ENCODE results near the gene NFYC.
A peak's percentile ranks its signal among the peaks of the same experiment; 100 is the strongest.

NFYC gene

GRCh38 chr1:40742363-40743061, 51.0 kb downstream of the NFYC start:
- H3K79me1 ChIP-seq (replicated peaks; ENCODE audit: low read length, poor library complexity, severe bottlenecking) = peaks cover 45% of the 10 kb centered on the region
- no peak overlapping the region for H2BK5ac ChIP-seq (ENCODE audit: low read depth, low read length, poor library complexity, severe bottlenecking)
- H3K9ac ChIP-seq (ENCODE audit: low read length) = no peak overlapping the region
- H3K4me1 ChIP-seq (ENCODE audit: control insufficient read depth, insufficient read depth, low read depth, low read length) = no peaks in the 10 kb centered on the region
- H2BK12ac ChIP-seq (ENCODE audit: low read length in 2 of 2) = no peak overlapping the region
- H4K8ac ChIP-seq (ENCODE audit: low read length) = no peak overlapping the region
- peaks cover 8 to 53% of the 10 kb centered on the region in 2 experiments for H3K36me3 ChIP-seq (ENCODE audit: control insufficient read depth in 1 of 2, insufficient read depth in 2 of 2, low read depth in 1 of 2, low read length in 2 of 2)
- no peak overlapping the region for H3K4ac ChIP-seq (ENCODE audit: low read depth in 1 of 2, low read length in 2 of 2)
- no peaks in the 10 kb centered on the region for H3K9me3 ChIP-seq (ENCODE audit: control insufficient read depth, low read length)
- no peak overlapping the region for H4K91ac ChIP-seq (ENCODE audit: low read length)
- 84% methylated on average over 3 of the region's 3 CpGs for WGBS
- no peak overlapping the region for H2AFZ ChIP-seq (ENCODE audit: low read depth, low read length)
- H2BK120ac ChIP-seq (ENCODE audit: low read depth, low read length) = no peak overlapping the region
- no peak overlapping the region for H3K23ac ChIP-seq (ENCODE audit: low read length in 2 of 2)
- H3K14ac ChIP-seq (ENCODE audit: low read length in 2 of 2) = no peak overlapping the region
- H3K18ac ChIP-seq (ENCODE audit: low read depth in 1 of 2, low read length in 2 of 2) = no peak overlapping the region
- no peak overlapping the region for H3K27ac ChIP-seq (ENCODE audit: low read length, poor library complexity, severe bottlenecking)
- H3K4me2 ChIP-seq (ENCODE audit: low read length, poor library complexity, severe bottlenecking) = no peak overlapping the region
- H2AK5ac ChIP-seq (ENCODE audit: low read length, severe bottlenecking) = no peak overlapping the region
- H3K4me3 ChIP-seq (ENCODE audit: insufficient read depth in 1 of 2, low read depth in 1 of 2, low read length in 2 of 2) = no peak overlapping the region
- peak; percentile 27 for DNase-seq
- no peak overlapping the region for H2BK15ac ChIP-seq (ENCODE audit: low read depth, poor library complexity, severe bottlenecking)
- H3K27me3 ChIP-seq (ENCODE audit: control insufficient read depth in 1 of 2, insufficient read depth in 1 of 2, low read length in 2 of 2) = no peaks in the 10 kb centered on the region

GRCh38 chr1:40743452-40743851, 51.9 kb downstream of the NFYC start:
- Histone ChIP-seq H4K8ac (ENCODE audit: low read length) (no peak overlapping the region), H3K4me2 (ENCODE audit: low read length, poor library complexity, severe bottlenecking) (no peak overlapping the region), H2AK5ac (ENCODE audit: low read length, severe bottlenecking) (no peak overlapping the region), H3K4ac (ENCODE audit: low read depth in 1 of 2, low read length in 2 of 2) (no peak overlapping the region), H3K9me3 (ENCODE audit: control insufficient read depth, low read length) (no peaks in the 10 kb centered on the region), H3K18ac (ENCODE audit: low read depth in 1 of 2, low read length in 2 of 2) (no peak overlapping the region), H3K27me3 (ENCODE audit: control insufficient read depth in 1 of 2, insufficient read depth in 1 of 2, low read length in 2 of 2) (no peaks in the 10 kb centered on the region), H3K79me1 (replicated peaks; ENCODE audit: low read length, poor library complexity, severe bottlenecking) (peaks cover 46% of the 10 kb centered on the region), H2AFZ (ENCODE audit: low read depth, low read length) (no peak overlapping the region), H3K27ac (ENCODE audit: low read length, poor library complexity, severe bottlenecking) (no peak overlapping the region), H2BK5ac (ENCODE audit: low read depth, low read length, poor library complexity, severe bottlenecking) (no peak overlapping the region), H3K14ac (ENCODE audit: low read length in 2 of 2) (no peak overlapping the region), H4K91ac (ENCODE audit: low read length) (no peak overlapping the region), H3K36me3 (ENCODE audit: control insufficient read depth in 1 of 2, insufficient read depth in 2 of 2, low read depth in 1 of 2, low read length in 2 of 2) (peaks cover 15 to 61% of the 10 kb centered on the region in 2 experiments), H3K23ac (ENCODE audit: low read length in 2 of 2) (no peak overlapping the region), H2BK15ac (ENCODE audit: low read depth, poor library complexity, severe bottlenecking) (no peak overlapping the region), H3K4me1 (ENCODE audit: control insufficient read depth, insufficient read depth, low read depth, low read length) (no peaks in the 10 kb centered on the region), H3K9ac (ENCODE audit: low read length) (no peak overlapping the region), H2BK120ac (ENCODE audit: low read depth, low read length) (no peak overlapping the region), H3K4me3 (ENCODE audit: insufficient read depth in 1 of 2, low read depth in 1 of 2, low read length in 2 of 2) (no peak overlapping the region), H2BK12ac (ENCODE audit: low read length in 2 of 2) (no peak overlapping the region)
- no peak for DNase-seq
- WGBS = 100% methylated on average over 3 of the region's 3 CpGs

GRCh38 chr1:40743860-40744259, 52.4 kb downstream of the NFYC start:
- Histone ChIP-seq H3K14ac (ENCODE audit: low read length in 2 of 2) (no peak overlapping the region), H3K4me3 (ENCODE audit: insufficient read depth in 1 of 2, low read depth in 1 of 2, low read length in 2 of 2) (no peak overlapping the region)
- WGBS = 95% methylated on average over 3 of the region's 3 CpGs

GRCh38 chr1:40745176-40745575, 53.7 kb downstream of the NFYC start:
- no peak for DNase-seq

More at GRCh38 chr1:40743860-40744259, 52.4 kb downstream of the NFYC start:
- no peak overlapping the region for H2BK15ac ChIP-seq (ENCODE audit: low read depth, poor library complexity, severe bottlenecking)
- H3K4me1 ChIP-seq (ENCODE audit: control insufficient read depth, insufficient read depth, low read depth, low read length) = no peaks in the 10 kb centered on the region
- no peak overlapping the region for H3K9ac ChIP-seq (ENCODE audit: low read length)
- H3K4me2 ChIP-seq (ENCODE audit: low read length, poor library complexity, severe bottlenecking) = no peak overlapping the region
- H3K4ac ChIP-seq (ENCODE audit: low read depth in 1 of 2, low read length in 2 of 2) = no peak overlapping the region
- no peak overlapping the region for H2AFZ ChIP-seq (ENCODE audit: low read depth, low read length)
- no peak overlapping the region for H4K8ac ChIP-seq (ENCODE audit: low read length)
- no peak overlapping the region for H4K91ac ChIP-seq (ENCODE audit: low read length)
- H3K79me1 ChIP-seq (replicated peaks; ENCODE audit: low read length, poor library complexity, severe bottlenecking) = peaks cover 46% of the 10 kb centered on the region
- H2BK5ac ChIP-seq (ENCODE audit: low read depth, low read length, poor library complexity, severe bottlenecking) = no peak overlapping the region
- no peak overlapping the region for H2BK120ac ChIP-seq (ENCODE audit: low read depth, low read length)
- H3K36me3 ChIP-seq (ENCODE audit: control insufficient read depth in 1 of 2, insufficient read depth in 2 of 2, low read depth in 1 of 2, low read length in 2 of 2) = peaks cover 15 to 61% of the 10 kb centered on the region in 2 experiments
- H3K27ac ChIP-seq (ENCODE audit: low read length, poor library complexity, severe bottlenecking) = no peak overlapping the region
- no peak overlapping the region for H3K23ac ChIP-seq (ENCODE audit: low read length in 2 of 2)
- no peak overlapping the region for H2BK12ac ChIP-seq (ENCODE audit: low read length in 2 of 2)
- DNase-seq = no peak
- H3K18ac ChIP-seq (ENCODE audit: low read depth in 1 of 2, low read length in 2 of 2) = no peak overlapping the region
- no peak overlapping the region for H2AK5ac ChIP-seq (ENCODE audit: low read length, severe bottlenecking)
- H3K9me3 ChIP-seq (ENCODE audit: control insufficient read depth, low read length) = no peaks in the 10 kb centered on the region
- H3K27me3 ChIP-seq (ENCODE audit: control insufficient read depth in 1 of 2, insufficient read depth in 1 of 2, low read length in 2 of 2) = no peaks in the 10 kb centered on the region

More at GRCh38 chr1:40745176-40745575, 53.7 kb downstream of the NFYC start:
- Histone ChIP-seq H2BK12ac (ENCODE audit: low read length in 2 of 2) (no peak overlapping the region), H4K91ac (ENCODE audit: low read length) (no peak overlapping the region), H3K27ac (ENCODE audit: low read length, poor library complexity, severe bottlenecking) (no peak overlapping the region), H3K36me3 (ENCODE audit: control insufficient read depth in 1 of 2, insufficient read depth in 2 of 2, low read depth in 1 of 2, low read length in 2 of 2) (peaks cover 19 to 61% of the 10 kb centered on the region in 2 experiments), H3K18ac (ENCODE audit: low read depth in 1 of 2, low read length in 2 of 2) (no peak overlapping the region), H2AK5ac (ENCODE audit: low read length, severe bottlenecking) (no peak overlapping the region), H3K4ac (ENCODE audit: low read depth in 1 of 2, low read length in 2 of 2) (no peak overlapping the region), H4K8ac (ENCODE audit: low read length) (no peak overlapping the region), H2BK15ac (ENCODE audit: low read depth, poor library complexity, severe bottlenecking) (no peak overlapping the region), H3K14ac (ENCODE audit: low read length in 2 of 2) (no peak overlapping the region), H3K4me2 (ENCODE audit: low read length, poor library complexity, severe bottlenecking) (no peak overlapping the region), H3K79me1 (replicated peaks; ENCODE audit: low read length, poor library complexity, severe bottlenecking) (peaks cover 44% of the 10 kb centered on the region), H3K9ac (ENCODE audit: low read length) (no peak overlapping the region), H2BK5ac (ENCODE audit: low read depth, low read length, poor library complexity, severe bottlenecking) (no peak overlapping the region), H3K23ac (ENCODE audit: low read length in 2 of 2) (no peak overlapping the region), H2BK120ac (ENCODE audit: low read depth, low read length) (no peak overlapping the region), H3K27me3 (ENCODE audit: control insufficient read depth in 1 of 2, insufficient read depth in 1 of 2, low read length in 2 of 2) (no peaks in the 10 kb centered on the region), H3K4me3 (ENCODE audit: insufficient read depth in 1 of 2, low read depth in 1 of 2, low read length in 2 of 2) (no peak overlapping the region), H3K9me3 (ENCODE audit: control insufficient read depth, low read length) (no peaks in the 10 kb centered on the region), H2AFZ (ENCODE audit: low read depth, low read length) (no peak overlapping the region), H3K4me1 (ENCODE audit: control insufficient read depth, insufficient read depth, low read depth, low read length) (no peaks in the 10 kb centered on the region)
- no CpG with 5 or more reads among the region's 1 CpG for WGBS

Data from mesenchymal stem cell (in vitro differentiated cells and primary cell).